Pancreas (tissue), 10 donors: Measurements from ENCODE around the gene CCDC150. TPM values are rescaled to one million over a fixed set of nuclear protein-coding genes. Genes with fewer than 3 reads are reported as not detected.
"Not testable (repeated sequence)": the region's sequence is repeated elsewhere in the genome, so short reads cannot be mapped to it uniquely, and the experiment has no call there.

ENCODE experiments used
- ATAC-seq, 4 donors: fragments of 200-7000 bp; cut with Tn5 transposase; one replicate each; pipeline versions ENCODE4 v1.8.0 to v1.9.1; 2020; ENCODE audit warnings: mild to moderate bottlenecking in 4 of 4, moderate library complexity in 4 of 4
- DNase-seq, 6 donors: peaks; one replicate each; pipeline ENCODE4 v3.0.0-alpha.2; 2020
- FAIRE-seq: peaks from 2 replicates; lab custom pipeline; 2012; peaks lifted over from hg19 to GRCh38; lab: Jason Lieb, UNC
- H3K27ac ChIP-seq, 4 donors: fragments of 200-600 bp; sonication (generic); 1 replicate in 3 of 4; 2 replicates in 1 of 4; pipeline versions ENCODE4 v1.5.0 to v1.8.0; 2020
- H3K27me3 ChIP-seq, 4 donors: fragments of 200-600 bp; one replicate each; pipeline ENCODE4 v1.8.0; 2021
- H3K36me3 ChIP-seq, 3 donors: fragments of 200-600 bp; sonication (generic) in 1 of 3; one replicate each; pipeline versions ENCODE4 v1.5.0 to v1.8.0; 2020 to 2021
- H3K4me1 ChIP-seq, 3 donors: fragments of 200-600 bp; one replicate each; pipeline ENCODE4 v1.8.0; 2021
- H3K4me3 ChIP-seq, 4 donors: fragments of 200-600 bp; sonication (generic) in 2 of 4; one replicate each; pipeline versions ENCODE4 v1.5.0 to v1.8.0; 2020 to 2021
- H3K9me3 ChIP-seq, 4 donors: fragments of 200-600 bp; one replicate each; pipeline ENCODE4 v1.8.0; 2021
- CTCF ChIP-seq, 4 donors: fragments of 200-600 bp; sonication (generic) in 3 of 4; IDR thresholded peaks; one replicate each; pipeline versions ENCODE4 v1.5.0 to v1.8.0; 2021; ENCODE audit warnings: antibody characterized with exemption in 4 of 4
- WGBS, 2 donors: extraction: QIAGEN DNeasy Blood & Tissue Kit; methylation state at CpG; one replicate each; pipeline ENCODE4 v1.1.7; 2013; 5-methylcytosine and 5-hydroxymethylcytosine counted together
- intact Hi-C, 3 donors: fragments of 100-400 bp; cut with DNase I; formaldehyde crosslinking; loops; one replicate each; pipeline versions ENCODE4 v1.11.1 to v1.14.2; 2022
- polyA plus RNA-seq, 2 donors: library from polyadenylated mRNA; stranded (reverse); fragments of 200-250 nt; gene quantifications; one replicate each; pipeline ENCODE4 v1.2.3, GENCODE V29; 2013
- total RNA-seq, 6 donors: library from RNA; stranded (reverse); fragmentation: NEBNext Ultra II Directional in 4 of 6; extraction: Animal tissue kit (Norgen Biotek cat#: 25700) in 4 of 6; gene quantifications; one replicate each; pipeline versions ENCODE4 v1.2.1 to v1.2.4, GENCODE V29; 2021 to 2023
- donor health status: healthy with polysubstance abuse.
- donor health status: DM: no; HTN: no; CAD: no; lungs with moderate emphysema.
- donor health status: DM: no; HTN: no; CAD: no.
- donor health status: control.
- donor health status: control.
- donor health status: Bipolar disorder and iron deficiency.
- donor health status: DM: yes; HTN: yes; CAD: no.
- donor health status: DM: no; HTN: no; CAD: no.
- donor health status: DM: no; HTN: no; CAD: no.
- donor health status: DM: yes; HTN: yes; CAD: no.

Gene CCDC150
- total and polyA plus RNA-seq, 8 donors = 0.26 to 1.4 (median 0.60) TPM; not detected in 1

- DNase-seq = no peak
- no peak for TF ChIP-seq CTCF (IDR thresholded peaks at IDR 0.05)
- Histone ChIP-seq H3K4me3 (no peak overlapping the region), H3K27me3 (no peaks in the 10 kb centered on the region), H3K36me3 (no peaks in the 10 kb centered on the region), H3K9me3 (no peaks in the 10 kb centered on the region), H3K27ac (no peak overlapping the region), H3K4me1 (no peaks in the 10 kb centered on the region)
- WGBS, 2 donors = 7 to 11% methylated on average over 3 of the region's 3 CpGs
- peak in 2 of 4 donors; percentile 22 to 41 for ATAC-seq
- intact Hi-C loops = no loop called here
- FAIRE-seq = no peak
Measured at GRCh38 chr2:196607073-196607472, 32.4 kb upstream of the CCDC150 start.

GRCh38 chr2:196607896-196608295 is 31.6 kb upstream of the CCDC150 start:
- H3K9me3 ChIP-seq, FAIRE-seq, ATAC-seq, H3K4me1 ChIP-seq, DNase-seq, H3K4me3 ChIP-seq, H3K36me3 ChIP-seq, intact Hi-C loops, H3K27me3 ChIP-seq, H3K27ac ChIP-seq: not testable (repeated sequence)
- WGBS, 2 donors = 84 to 90% methylated on average over 5 of the region's 5 CpGs

GRCh38 chr2:196609806-196610205 is 29.7 kb upstream of the CCDC150 start:
- no peaks in the 10 kb centered on the region for H3K9me3 ChIP-seq
- ATAC-seq (no peak), DNase-seq (no peak), FAIRE-seq (no peak)
- TF ChIP-seq CTCF (IDR thresholded peaks at IDR 0.05) = no peak
- H3K27ac ChIP-seq = no peak overlapping the region
- H3K36me3 ChIP-seq = no peaks in the 10 kb centered on the region
- H3K4me3 ChIP-seq = no peak overlapping the region
- intact Hi-C loops = no loop called here
- H3K27me3 ChIP-seq = no peaks in the 10 kb centered on the region
- WGBS, 2 donors = 89 to 93% methylated on average over 2 of the region's 2 CpGs
- no peaks in the 10 kb centered on the region for H3K4me1 ChIP-seq

GRCh38 chr2:196610796-196611195 is 28.7 kb upstream of the CCDC150 start:
- ATAC-seq (no peak), FAIRE-seq (no peak), DNase-seq (no peak)
- Histone ChIP-seq H3K36me3 (no peaks in the 10 kb centered on the region), H3K4me3 (no peak overlapping the region), H3K27me3 (no peaks in the 10 kb centered on the region), H3K9me3 (no peaks in the 10 kb centered on the region), H3K27ac (no peak overlapping the region), H3K4me1 (no peaks in the 10 kb centered on the region)
- 28 to 43% methylated on average over 3 of the region's 3 CpGs for WGBS, 2 donors
- intact Hi-C loops = no loop called here
- TF ChIP-seq CTCF (IDR thresholded peaks at IDR 0.05) = no peak

- DNase-seq = no peak
- 80 to 85% methylated on average over 2 of the region's 2 CpGs for WGBS, 2 donors
- no peak for TF ChIP-seq CTCF (IDR thresholded peaks at IDR 0.05)
- no peak overlapping the region for H3K27ac ChIP-seq
- no peaks in the 10 kb centered on the region for H3K27me3 ChIP-seq
- no peaks in the 10 kb centered on the region for H3K4me1 ChIP-seq
- no peaks in the 10 kb centered on the region for H3K36me3 ChIP-seq
- H3K4me3 ChIP-seq = no peak overlapping the region
- no peak for ATAC-seq
- FAIRE-seq = no peak
- H3K9me3 ChIP-seq = no peaks in the 10 kb centered on the region
- intact Hi-C loops = no loop called here
Measured at GRCh38 chr2:196613302-196613701, 26.2 kb upstream of the CCDC150 start.
